GM19438 (cell line): Measurements from ENCODE around the gene ATAD3B.
A peak's percentile ranks its signal among the peaks of the same experiment; 100 is the strongest.
"Not testable (repeated sequence)": the region's sequence is repeated elsewhere in the genome, so short reads cannot be mapped to it uniquely, and the experiment has no call there.

Experiments used
- ATAC-seq: cut with Tn5 transposase; IDR thresholded peaks from one replicate; pipeline ENCODE4 v1.9.1; 2021; ENCODE audit warnings: low read depth; ENCODE audit not compliant: unreplicated experiment

The ATAD3B gene

DNA sequence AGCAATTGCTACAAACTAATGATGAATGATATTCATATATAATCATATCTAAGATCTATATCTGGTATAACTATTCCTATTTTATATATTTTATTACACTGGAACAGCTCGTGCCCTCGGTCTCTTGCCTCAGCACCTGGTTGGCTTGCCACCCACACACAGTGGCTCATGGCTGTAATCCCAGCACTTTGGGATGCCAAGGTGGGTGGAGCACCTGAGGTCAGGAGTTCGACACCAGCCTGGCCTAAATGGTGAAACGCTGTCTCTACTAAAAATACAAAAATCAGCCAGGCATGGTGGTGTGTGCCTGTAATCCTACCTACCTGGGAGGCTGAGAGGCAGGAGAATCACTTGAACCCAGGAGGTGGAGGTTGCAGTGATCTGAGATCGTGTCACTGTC is 34.2 kb downstream of the ATAD3B start:
- ATAC-seq = not testable (repeated sequence)

DNA sequence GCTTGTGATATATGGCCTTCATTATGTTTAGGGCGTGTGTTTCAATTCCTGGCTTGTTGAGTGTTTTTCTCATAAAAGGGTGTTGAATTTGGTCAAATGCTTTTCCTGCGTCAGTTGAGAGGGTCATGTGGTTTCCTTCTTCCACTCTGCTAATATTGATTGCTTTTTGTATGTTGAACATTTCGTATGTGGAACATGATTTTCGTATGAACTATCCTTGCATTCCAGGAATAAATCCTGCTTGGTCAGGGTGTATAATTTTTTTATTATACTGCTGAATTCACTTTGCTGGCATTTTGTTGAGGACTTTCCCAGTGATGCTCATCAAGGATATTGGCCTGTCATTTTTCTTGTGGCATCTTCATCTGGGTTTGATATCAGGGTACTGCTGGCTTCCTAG is 35.7 kb downstream of the ATAD3B start:
- no peak for ATAC-seq

DNA sequence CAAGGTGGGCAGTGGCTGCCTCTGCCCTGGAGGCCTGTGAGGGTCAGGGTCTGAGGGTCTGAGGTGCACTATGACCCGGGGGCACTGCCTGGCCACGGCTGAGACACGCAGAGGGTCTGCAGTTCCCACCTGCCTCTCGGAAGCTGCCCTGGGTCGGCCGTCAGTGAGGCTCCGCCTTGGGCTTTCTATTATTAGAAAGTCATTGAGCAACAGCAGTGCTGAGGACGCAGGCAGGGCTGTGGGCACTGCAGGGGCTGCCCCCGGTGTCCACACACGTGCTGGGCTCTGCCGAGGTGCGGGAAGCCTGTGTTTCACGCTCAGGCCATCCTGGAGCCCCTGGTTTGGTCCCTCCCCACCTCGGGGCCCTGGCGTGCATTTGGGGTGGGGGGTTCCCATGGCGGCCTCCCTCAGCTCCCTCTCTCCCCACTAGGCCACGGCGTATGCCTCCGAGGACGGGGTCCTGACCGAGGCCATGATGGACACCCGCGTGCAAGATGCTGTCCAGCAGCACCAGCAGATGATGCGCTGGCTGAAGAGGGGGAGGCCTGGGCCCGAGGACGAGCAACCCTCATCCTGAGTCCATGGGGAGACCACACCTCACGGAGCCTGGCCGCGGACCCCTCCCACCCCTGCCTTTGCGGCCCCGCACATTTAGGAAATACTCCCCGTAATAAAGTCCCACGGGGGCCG is 37.4 kb downstream of the ATAD3B start:
- not testable (repeated sequence) for ATAC-seq

DNA sequence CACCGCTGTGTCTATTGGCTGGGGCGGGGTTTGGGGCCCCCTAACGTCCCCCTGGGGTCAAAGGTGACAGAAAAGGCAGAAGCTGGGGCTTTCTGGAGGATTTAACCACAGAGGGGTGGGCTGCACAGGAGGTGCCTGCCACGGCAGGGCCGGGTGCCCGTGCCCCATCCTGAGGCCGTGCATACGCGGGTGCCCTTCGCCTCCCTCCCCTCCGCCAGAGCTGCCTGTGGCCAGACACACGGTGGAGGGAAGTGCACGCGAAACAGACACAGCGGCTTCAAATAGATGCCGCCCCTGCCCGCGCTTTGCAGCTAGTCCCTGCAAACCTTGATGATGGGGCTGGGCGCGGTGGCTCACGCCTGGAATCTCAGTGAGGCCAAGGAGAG is 37.9 kb downstream of the ATAD3B start:
- ATAC-seq = not testable (repeated sequence)

DNA sequence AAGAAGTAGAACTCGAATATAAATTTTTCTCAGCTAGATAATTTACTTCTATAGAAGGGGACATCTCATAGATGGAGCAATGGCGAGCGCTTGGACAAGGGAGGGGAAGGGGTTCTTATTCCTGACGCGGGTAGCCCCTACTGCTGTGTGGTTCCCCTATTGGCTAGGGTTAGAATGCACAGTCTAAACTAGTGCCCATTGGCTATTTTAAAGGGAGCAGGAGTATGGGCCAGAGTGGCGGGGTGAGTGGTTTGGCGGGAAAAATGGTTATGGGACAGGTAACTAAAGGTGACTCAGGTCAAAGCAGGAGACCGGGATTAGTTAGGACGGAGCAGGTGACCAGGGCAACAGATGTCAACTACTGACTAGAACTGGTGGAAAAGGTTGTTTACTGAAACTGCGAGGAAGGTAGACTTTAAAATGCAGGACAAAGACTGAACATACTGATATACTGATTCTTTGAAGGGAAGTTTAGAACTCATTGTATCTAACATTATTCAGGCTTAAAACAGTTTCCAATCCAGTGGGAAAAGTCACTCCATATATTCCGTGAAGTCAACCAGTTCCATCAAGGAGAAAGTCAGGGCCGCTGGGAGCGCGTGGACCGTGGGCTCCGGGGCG is 39.5 kb downstream of the ATAD3B start:
- ATAC-seq = no peak

DNA sequence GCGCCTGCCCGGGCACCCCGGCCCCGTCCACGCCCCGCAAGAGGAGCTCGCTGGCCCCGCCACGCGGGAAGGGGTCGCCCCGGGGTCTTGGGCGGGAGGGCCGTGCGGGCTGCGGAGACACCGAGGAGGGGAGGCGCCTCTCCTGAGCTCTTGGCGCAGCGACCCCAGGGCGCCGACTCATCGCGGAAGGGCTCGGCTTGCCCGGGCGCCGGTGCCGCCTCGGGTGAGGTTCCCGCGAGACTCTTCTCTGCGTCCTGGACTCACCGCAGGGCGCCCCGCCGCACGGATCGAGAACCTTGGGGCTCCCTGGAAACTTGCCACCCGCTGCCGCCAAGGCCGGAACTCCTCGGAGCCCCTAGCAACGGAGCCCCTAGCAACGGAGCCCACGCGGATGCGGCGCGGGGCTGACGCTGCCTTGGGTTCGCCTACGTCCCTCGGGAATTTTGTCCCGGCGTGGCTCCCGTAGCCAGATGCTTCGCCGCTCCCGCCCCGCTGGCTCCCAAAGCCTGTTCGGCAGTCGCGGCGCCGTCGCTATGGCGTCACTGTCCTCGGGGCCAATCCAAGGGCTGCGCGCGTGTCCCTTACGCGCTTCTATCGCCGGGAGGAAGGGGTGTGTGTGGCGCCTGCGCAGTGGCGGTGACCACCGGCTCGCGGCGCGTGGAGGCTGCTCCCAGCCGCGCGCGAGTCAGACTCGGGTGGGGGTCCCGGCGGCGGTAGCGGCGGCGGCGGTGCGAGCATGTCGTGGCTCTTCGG is 40.1 kb downstream of the ATAD3B start, which contains the start of gene ATAD3A:
TSS of gene ATAD3A (plus strand) at position 630 of the 753 bp plus-strand sequence. CDS start at position 737, 107 bp downstream.
- ATAC-seq = peak; percentile 87

DNA sequence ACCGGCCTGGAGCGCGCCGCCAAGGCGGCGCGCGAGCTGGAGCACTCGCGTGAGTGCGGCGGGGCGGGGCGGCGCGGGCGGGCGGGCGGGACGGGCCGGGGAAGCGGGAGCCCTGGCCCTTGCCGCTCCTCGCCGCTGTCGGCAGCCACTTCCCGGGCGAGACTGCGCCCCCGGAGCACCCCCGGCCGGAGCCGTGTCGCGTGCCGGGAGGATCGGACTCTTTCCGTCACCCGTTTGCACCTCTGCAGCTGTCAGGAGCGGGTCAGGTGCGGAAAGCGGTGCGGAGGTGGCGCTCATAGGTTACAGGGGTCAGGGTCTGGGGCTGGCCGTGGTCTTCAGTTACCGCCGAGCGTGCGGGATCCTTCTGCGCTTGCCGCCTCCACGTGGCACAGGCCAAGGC is 40.9 kb downstream of the ATAD3B start:
- ATAC-seq = not testable (repeated sequence)

DNA sequence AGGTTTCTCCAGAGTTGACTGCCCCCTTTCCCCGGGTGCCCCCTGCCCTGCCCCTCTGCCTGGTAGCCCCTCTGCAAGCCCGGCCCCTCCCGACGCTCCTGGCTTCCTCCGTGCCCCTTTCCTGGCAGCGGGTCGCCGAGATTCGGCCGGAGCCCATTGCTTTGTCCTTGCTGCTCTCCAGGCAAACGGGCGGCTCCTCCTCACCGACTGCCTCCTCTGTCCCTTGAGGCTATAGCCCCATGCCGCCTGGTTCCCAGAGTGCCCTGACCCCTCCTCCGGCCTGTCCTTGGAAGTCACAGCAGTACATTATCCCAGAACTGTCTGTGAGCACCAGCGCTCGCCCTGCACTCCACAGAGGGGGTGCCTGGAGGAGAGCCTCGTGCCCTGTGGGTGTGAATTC is 42.1 kb downstream of the ATAD3B start:
- not testable (repeated sequence) for ATAC-seq

DNA sequence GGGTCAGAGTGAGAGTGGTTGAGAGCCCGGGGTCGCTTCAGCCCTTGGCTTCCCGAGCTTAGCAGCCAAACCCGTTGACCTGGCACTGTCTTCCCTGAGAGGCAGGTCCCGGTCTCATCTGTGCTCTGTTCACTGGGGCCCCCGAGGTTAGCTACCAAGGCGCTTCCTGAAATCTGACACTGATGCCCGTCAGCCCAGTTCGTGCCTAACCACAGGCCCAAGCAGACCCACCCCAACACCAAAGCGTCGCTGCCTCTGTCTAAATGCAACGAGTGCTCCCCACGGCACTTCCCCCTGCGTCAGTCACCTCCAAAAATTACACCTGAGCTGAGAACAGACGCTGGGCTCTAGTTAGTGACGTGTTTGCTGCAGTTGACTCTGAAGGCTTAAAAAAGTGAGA is 42.8 kb downstream of the ATAD3B start:
- not testable (repeated sequence) for ATAC-seq

DNA sequence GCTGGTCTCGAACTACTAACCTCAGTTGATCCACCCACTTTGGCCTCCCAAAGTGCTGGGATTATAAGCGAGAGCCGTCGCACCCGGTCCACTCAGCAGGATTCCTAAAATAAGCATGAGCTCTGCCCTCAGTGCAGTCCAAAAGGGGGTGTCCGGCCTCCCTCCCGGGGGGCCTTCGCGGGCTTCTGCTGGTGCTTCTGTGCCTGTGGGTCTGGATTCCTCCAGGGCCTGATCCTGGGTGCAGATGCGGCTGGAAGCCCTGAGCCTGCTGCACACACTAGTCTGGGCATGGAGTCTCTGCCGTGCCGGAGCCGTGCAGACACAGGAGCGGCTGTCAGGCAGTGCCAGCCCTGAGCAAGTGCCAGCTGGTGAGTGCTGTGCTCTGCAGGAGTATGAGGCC is 45.4 kb downstream of the ATAD3B start:
- ATAC-seq = not testable (repeated sequence)

DNA sequence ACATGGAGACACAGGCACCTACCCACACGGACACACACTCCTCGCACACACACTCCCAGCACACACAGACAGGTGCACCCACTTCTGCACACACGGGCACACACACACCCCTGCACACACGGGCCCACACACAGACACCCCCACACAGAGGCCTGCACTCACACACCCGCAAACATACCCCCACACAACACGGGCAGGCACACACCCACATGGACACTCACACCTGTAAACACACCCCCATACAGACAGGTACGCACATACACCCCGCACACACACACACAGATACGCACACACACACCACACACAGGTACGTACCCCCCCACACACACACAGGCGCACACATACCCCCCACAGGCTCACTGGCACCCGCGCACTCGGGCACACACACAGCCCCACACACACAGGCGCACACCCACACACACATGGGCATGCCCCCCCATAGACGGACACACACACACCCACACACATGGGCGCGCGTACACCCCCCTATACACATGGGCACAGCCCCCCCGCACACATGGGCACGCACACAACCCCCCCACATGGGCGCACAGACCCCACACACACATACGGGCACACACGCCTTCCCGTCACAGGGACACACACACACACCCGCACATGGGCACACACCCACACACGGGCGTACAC is 46.5 kb downstream of the ATAD3B start:
- ATAC-seq = no peak

DNA sequence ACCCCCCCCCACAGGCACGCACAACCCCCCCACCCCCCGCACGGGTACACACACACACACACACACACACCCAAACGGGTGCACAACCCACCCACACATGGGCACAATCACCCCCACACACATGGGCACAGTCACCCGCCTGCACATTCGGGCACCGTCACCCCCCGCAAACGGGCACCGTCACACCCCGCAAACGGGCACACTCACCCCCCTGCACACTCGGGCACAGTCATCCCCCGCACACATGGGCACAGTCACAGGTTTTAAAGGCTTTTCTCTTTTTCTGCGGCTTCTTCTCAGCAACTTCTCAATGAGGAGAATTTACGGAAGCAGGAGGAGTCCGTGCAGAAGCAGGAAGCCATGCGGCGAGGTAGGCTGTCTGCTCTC is 47.0 kb downstream of the ATAD3B start:
- ATAC-seq = not testable (repeated sequence)

DNA sequence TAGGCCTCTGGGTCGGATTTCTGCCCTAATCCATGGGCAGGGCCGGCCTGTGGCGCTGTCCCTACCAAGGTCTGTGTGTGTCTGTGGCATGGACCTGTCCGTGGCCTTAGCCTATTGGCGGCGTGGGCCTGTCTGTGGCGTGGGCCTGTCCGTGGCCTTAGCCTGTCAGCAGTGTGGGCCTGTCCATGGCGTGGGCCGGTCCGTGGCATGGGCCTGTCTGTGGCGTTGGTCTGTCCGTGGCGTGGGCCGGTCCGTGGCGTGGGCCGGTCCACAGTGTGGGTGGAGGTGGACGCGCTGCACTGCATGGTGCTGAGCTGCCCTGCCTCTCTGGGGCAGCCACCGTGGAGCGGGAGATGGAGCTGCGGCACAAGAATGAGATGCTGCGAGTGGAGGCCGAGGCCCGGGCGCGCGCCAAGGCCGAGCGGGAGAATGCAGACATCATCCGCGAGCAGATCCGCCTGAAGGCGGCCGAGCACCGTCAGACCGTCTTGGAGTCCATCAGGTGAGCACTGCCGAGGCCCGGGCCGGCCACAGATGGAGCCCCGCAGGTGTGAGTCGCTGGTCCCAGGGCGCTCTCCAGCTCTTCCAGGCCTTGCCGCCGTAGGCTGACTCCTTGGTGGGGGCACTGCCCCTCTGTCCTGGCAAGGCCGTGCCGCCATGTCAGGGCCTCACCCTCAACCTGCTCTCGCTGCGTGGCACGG is 48.4 kb downstream of the ATAD3B start:
- not testable (repeated sequence) for ATAC-seq

DNA sequence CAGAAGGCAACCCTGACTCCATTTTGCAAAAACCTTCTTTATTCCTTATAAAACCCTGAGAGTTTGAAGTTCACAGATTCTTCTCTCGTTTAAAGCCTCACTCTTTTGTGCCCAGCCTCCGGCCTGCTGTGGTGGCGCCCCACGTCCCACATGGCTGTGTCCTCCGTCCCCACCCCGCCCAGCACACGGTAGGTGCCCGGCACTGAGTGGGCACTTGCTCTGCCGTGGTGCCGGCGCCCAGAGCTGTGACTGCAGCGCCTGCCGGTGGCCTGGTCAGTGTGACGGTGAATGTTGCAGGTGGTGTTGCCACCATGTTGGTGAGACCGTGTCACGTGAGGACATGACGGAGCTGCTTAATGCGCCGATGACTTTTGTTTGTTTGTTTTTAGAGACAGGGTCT is 49.8 kb downstream of the ATAD3B start:
- no peak for ATAC-seq

DNA sequence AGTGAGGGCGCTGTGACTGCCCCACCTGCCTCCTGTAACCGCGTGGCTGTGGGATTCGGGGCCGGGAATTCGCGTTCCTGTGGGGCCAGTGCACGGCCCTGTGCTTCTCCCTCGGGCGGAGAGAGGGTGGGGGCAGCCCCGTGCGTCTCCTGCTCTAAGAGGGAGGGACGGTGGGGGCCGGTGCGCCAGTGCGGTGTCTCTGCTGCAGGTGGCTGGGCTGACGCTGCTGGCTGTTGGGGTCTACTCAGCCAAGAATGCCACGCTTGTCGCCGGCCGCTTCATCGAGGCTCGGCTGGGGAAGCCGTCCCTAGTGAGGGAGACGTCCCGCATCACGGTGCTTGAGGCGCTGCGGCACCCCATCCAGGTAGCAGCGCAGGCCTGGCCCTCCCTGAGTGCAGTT is 51.0 kb downstream of the ATAD3B start:
- not testable (repeated sequence) for ATAC-seq

DNA sequence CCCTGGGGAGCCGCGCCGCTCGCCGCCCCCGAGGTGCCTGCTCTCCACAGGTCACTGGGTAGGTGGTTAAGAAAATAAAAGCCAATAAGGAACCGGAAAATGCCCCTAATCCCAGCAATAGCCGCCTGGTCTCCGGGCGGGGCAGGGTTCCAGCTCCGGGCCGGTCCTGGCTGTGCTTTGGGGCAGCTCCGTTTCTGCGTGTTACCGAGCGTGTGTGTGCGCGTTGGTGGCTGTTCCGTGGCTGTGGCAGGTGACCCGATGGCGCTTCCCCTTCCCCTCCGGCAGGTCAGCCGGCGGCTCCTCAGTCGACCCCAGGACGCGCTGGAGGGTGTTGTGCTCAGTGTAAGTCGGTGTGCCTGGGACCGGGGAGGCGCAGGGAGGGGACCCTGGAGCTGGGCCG is 51.7 kb downstream of the ATAD3B start:
- not testable (repeated sequence) for ATAC-seq

DNA sequence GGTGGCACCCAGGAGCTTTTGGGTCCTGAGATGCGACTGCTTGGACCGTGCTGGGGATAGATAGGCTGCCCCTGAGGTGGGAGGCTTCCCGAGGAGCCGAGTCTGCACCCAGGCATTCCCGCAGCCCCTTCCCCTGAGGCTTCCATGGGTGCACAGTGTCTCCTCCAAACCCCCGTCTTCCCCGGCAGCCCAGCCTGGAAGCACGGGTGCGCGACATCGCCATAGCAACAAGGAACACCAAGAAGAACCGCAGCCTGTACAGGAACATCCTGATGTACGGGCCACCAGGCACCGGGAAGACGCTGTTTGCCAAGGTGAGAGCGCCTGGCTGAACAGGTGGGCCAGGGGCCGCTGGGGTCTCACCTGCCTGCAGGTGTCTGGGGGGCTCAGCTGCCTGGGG is 52.1 kb downstream of the ATAD3B start:
- not testable (repeated sequence) for ATAC-seq

DNA sequence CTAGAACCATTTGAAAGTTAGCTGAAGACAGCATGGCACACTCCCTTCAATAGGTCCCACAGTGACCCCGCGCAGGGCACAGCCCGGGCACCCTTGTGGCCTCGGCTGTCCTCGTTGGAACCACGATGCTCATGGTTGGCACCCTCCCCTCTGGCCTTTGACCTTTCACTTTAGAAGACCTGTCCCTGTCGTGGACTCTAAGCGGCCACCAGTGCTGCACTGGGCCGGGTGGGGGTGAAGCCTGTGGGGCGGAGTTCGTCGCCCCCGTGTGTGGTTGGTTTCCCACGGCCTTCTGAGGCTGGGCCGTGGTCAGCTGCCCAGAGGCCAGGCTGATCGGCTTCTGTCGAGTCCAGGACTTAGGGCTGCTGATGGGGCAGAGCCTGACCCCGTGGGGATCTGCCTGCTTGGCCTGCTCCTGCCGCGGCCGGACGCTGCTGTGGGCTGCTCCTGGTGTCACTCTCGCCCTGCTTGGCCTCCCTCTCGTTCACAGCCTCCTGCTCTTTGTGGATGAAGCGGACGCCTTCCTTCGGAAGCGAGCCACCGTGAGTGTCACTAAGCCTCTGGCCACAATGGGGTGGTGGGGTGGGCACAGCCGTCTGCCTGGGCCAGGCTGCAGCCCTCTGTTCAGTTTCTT is 53.3 kb downstream of the ATAD3B start:
- not testable (repeated sequence) for ATAC-seq

DNA sequence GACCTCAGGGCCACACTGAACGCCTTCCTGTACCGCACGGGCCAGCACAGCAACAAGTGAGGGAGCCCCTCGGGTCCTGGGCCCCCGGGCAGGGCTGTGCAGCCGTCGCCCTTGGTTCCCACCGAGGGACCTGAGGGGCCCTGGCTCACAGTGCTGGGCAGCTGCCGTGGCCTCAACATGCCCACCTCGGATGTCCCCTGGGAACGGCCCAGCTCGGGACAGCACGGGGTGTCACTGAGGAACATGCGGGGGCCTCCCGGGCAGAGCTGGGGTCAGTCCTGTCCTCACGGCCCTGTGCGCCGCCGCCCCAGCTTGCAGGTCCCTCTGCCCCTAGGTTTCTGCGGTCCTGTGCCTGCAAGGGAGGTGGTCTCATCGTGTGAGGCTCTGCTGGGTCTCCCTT is 54.9 kb downstream of the ATAD3B start:
- not testable (repeated sequence) for ATAC-seq
